GM18511 (cell line): ENCODE data around the gene NOSTRIN.
"Not testable (repeated sequence)": the region's sequence is repeated elsewhere in the genome, so short reads cannot be mapped to it uniquely, and the experiment has no call there.

Experiments
- ATAC-seq: cut with Tn5 transposase; IDR thresholded peaks from one replicate; pipeline ENCODE4 v1.9.1; 2021; ENCODE audit warnings: mild to moderate bottlenecking, moderate library complexity; ENCODE audit not compliant: unreplicated experiment

Gene NOSTRIN

GRCh38 chr2:168801961-168802858 lies at the start of gene NOSTRIN:
NOSTRIN (plus strand) TSS chr2:168802637; CDS start chr2:168802647, 10 bp downstream.
- no peak for ATAC-seq

- no peak for ATAC-seq
Measured at GRCh38 chr2:168753765-168754329, 48.6 kb upstream of the NOSTRIN start.

- ATAC-seq: no peak
Measured at GRCh38 chr2:168757223-168757622, 45.2 kb upstream of the NOSTRIN start.

- peak; percentile 86 for ATAC-seq
Measured at GRCh38 chr2:168758970-168759820, 43.2 kb upstream of the NOSTRIN start.

- ATAC-seq: no peak
Measured at GRCh38 chr2:168765401-168765800, 37.0 kb upstream of the NOSTRIN start.

- ATAC-seq: no peak
Measured at GRCh38 chr2:168766600-168766999, 35.8 kb upstream of the NOSTRIN start.

GRCh38 chr2:168767258-168767657 lies 35.2 kb upstream of the NOSTRIN start:
- ATAC-seq: no peak

- ATAC-seq: not testable (repeated sequence)
Measured at GRCh38 chr2:168768357-168768756, 34.1 kb upstream of the NOSTRIN start.

- ATAC-seq: no peak
Measured at GRCh38 chr2:168770796-168771195, 31.6 kb upstream of the NOSTRIN start.

GRCh38 chr2:168772704-168773103 lies 29.7 kb upstream of the NOSTRIN start:
- ATAC-seq: no peak

GRCh38 chr2:168773128-168773527 lies 29.3 kb upstream of the NOSTRIN start:
- ATAC-seq: no peak

- no peak for ATAC-seq
Measured at GRCh38 chr2:168773719-168774521, 28.5 kb upstream of the NOSTRIN start.

- ATAC-seq: no peak
Measured at GRCh38 chr2:168775837-168776236, 26.6 kb upstream of the NOSTRIN start.

GRCh38 chr2:168780669-168781071 lies 21.8 kb upstream of the NOSTRIN start:
- ATAC-seq: no peak

GRCh38 chr2:168781191-168781817 lies 21.1 kb upstream of the NOSTRIN start:
- ATAC-seq: no peak

- no peak for ATAC-seq
Measured at GRCh38 chr2:168782271-168782670, 20.2 kb upstream of the NOSTRIN start.

GRCh38 chr2:168784993-168785392 lies 17.4 kb upstream of the NOSTRIN start:
- ATAC-seq: no peak

- ATAC-seq: no peak
Measured at GRCh38 chr2:168787098-168787781, 15.2 kb upstream of the NOSTRIN start.

- no peak for ATAC-seq
Measured at GRCh38 chr2:168787782-168788376, 14.6 kb upstream of the NOSTRIN start.
